SU-DHL-6 (cell line): ENCODE measurements around the gene DFFB.

Source experiments
- H2AFZ ChIP-seq: fragments of 200-600 bp; sonication (generic); 2 replicates; pipeline ENCODE4 v1.6.1; 2014; ENCODE audit warnings: low read depth, mild to moderate bottlenecking, moderate library complexity, mixed read lengths, antibody characterized with exemption, low read length; ENCODE audit not compliant: severe bottlenecking
- H3F3A ChIP-seq: fragments of 200-600 bp; shearing (Covaris generic); 2 replicates; pipeline ENCODE4 v1.6.0; 2016; ENCODE audit warnings: antibody characterized with exemption, mild to moderate bottlenecking; ENCODE audit not compliant: insufficient read depth
- H3K27ac ChIP-seq: fragments of 200-600 bp; sonication (generic); 2 replicates; pipeline ENCODE4 v1.5.1; 2016; ENCODE audit warnings: low read depth, mild to moderate bottlenecking, low read length, moderate library complexity, mixed read lengths
- H3K27me3 ChIP-seq: fragments of 200-600 bp; sonication (generic), shearing (Covaris generic); 2 replicates; pipeline ENCODE4 v1.6.0; 2014; ENCODE audit warnings: mild to moderate bottlenecking, low read length
- H3K36me3 ChIP-seq: fragments of 200-600 bp; sonication (generic); 2 replicates; pipeline ENCODE4 v1.6.1; 2014; ENCODE audit warnings: mild to moderate bottlenecking, low read length, mixed read lengths
- H3K4me2 ChIP-seq: fragments of 300-600, 200-600 bp; shearing (Covaris generic), sonication (generic); 2 replicates; pipeline ENCODE4 v1.6.0; 2014; ENCODE audit warnings: low read length, low read depth, mild to moderate bottlenecking; ENCODE audit not compliant: poor library complexity, severe bottlenecking
- H3K4me3 ChIP-seq: fragments of 200-600 bp; sonication (generic); 2 replicates; pipeline ENCODE4 v1.5.1; 2014; ENCODE audit warnings: antibody characterized with exemption, low read length, mild to moderate bottlenecking, mixed read lengths; ENCODE audit not compliant: insufficient read depth, poor library complexity, severe bottlenecking
- H3K79me2 ChIP-seq: fragments of 200-600 bp; sonication (generic); 2 replicates; pipeline ENCODE4 v1.6.1; 2014; ENCODE audit warnings: mild to moderate bottlenecking, low read length, moderate library complexity; ENCODE audit not compliant: insufficient read depth
- H3K9ac ChIP-seq: fragments of 200-600 bp; sonication (generic); 2 replicates; pipeline ENCODE4 v1.7.0; 2014; ENCODE audit warnings: mild to moderate bottlenecking, low read length
- H3K9me2 ChIP-seq: fragments of 200-600 bp; sonication (generic); replicated peaks from 2 replicates; pipeline ENCODE4 v1.6.1; 2014; ENCODE audit warnings: low read length; ENCODE audit not compliant: insufficient read depth
- H3K9me3 ChIP-seq: fragments of 200-600 bp; sonication (generic); 2 replicates; pipeline ENCODE4 v1.6.1; 2014; ENCODE audit warnings: low read length, mixed read lengths; ENCODE audit not compliant: insufficient read depth
- H4K20me1 ChIP-seq: fragments of 200-600 bp; sonication (generic); 2 replicates; pipeline ENCODE4 v1.6.1; 2014; ENCODE audit warnings: low read depth, mild to moderate bottlenecking, antibody characterized with exemption, low read length, moderate library complexity, mixed read lengths
- EZH2phosphoT487 ChIP-seq: fragments of 200-600 bp; sonication (generic), shearing (Covaris generic); conservative IDR thresholded peaks from 2 replicates; pipeline ENCODE4 v1.6.1; 2018; ENCODE audit warnings: mild to moderate bottlenecking, antibody characterized with exemption, low read length, moderate library complexity, mixed read lengths
- TF ChIP-seq, protein P1 (sequence below): fragments of 200-600 bp; sonication (generic); IDR thresholded peaks from one replicate; pipeline ENCODE4 v1.5.1; 2017; ENCODE audit warnings: antibody characterized with exemption, mild to moderate bottlenecking, low read length, moderate library complexity; ENCODE audit not compliant: insufficient read depth, poor library complexity, severe bottlenecking

Gene DFFB

DNA sequence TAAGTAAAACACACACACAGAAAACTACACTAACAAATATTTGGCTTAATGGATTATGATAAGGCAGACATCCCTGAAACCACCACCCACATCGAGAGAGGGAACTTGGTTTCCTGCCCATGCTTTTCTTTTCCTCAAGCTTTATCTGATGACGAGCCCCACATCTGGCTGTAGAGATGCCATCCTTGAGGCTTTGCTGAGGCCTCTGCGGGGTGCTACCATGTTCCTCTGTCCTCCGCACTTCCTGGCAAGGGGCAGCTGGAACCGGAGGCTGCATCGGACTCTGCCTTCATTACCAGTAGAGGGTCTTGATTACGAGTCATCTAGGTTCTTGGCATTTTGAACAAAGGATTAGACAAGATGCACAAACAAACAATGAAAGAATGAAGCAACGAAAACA is 64.5 kb downstream of the DFFB start:
- Histone ChIP-seq H3K27ac (no peak overlapping the region), H3F3A (no peaks in the 10 kb centered on the region), H3K36me3 (no peaks in the 10 kb centered on the region), H3K27me3 (no peaks in the 10 kb centered on the region), H4K20me1 (no peaks in the 10 kb centered on the region), H3K9ac (no peak overlapping the region), H3K79me2 (no peaks in the 10 kb centered on the region), H3K4me3 (no peak overlapping the region), H3K9me2 (no peaks in the 10 kb centered on the region), H3K9me3 (no peaks in the 10 kb centered on the region), H3K4me2 (no peak overlapping the region), H2AFZ (no peak overlapping the region)
- TF ChIP-seq, protein P1, sequence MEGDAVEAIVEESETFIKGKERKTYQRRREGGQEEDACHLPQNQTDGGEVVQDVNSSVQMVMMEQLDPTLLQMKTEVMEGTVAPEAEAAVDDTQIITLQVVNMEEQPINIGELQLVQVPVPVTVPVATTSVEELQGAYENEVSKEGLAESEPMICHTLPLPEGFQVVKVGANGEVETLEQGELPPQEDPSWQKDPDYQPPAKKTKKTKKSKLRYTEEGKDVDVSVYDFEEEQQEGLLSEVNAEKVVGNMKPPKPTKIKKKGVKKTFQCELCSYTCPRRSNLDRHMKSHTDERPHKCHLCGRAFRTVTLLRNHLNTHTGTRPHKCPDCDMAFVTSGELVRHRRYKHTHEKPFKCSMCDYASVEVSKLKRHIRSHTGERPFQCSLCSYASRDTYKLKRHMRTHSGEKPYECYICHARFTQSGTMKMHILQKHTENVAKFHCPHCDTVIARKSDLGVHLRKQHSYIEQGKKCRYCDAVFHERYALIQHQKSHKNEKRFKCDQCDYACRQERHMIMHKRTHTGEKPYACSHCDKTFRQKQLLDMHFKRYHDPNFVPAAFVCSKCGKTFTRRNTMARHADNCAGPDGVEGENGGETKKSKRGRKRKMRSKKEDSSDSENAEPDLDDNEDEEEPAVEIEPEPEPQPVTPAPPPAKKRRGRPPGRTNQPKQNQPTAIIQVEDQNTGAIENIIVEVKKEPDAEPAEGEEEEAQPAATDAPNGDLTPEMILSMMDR, result no peak
- TF ChIP-seq EZH2phosphoT487, result no peak

DNA sequence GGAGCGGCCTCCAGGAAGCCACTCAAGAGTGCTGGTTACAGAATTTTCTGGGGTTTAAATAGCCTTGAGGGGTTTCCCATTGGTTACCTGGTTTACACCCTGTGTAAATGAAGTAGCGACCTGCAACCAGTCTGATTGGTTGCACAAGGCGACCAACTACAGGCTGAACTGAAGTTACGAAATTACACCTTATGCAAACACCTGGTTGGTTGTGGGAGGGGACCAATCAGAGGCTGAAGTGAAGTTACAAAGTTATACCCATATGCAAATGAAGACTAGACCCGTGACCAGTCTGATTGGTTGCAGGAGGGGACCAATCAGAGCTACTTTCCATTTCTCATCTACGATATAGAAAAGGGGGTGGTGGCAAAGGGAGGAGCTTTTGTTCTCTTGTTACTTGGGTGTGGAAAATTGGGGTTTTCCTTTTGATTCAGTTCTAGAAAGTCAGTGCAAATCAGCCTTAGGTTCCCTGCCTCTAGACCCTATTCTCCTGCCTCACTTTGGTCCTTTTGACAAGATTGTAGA is 65.0 kb downstream of the DFFB start:
- no peaks in the 10 kb centered on the region for H3K27me3 ChIP-seq
- no peak overlapping the region for H2AFZ ChIP-seq
- H3K4me3 ChIP-seq, result no peak overlapping the region
- no peak overlapping the region for H3K27ac ChIP-seq
- H4K20me1 ChIP-seq, result no peaks in the 10 kb centered on the region
- H3K9me2 ChIP-seq, result no peaks in the 10 kb centered on the region
- no peak overlapping the region for H3K4me2 ChIP-seq
- H3K36me3 ChIP-seq, result no peaks in the 10 kb centered on the region
- no peaks in the 10 kb centered on the region for H3F3A ChIP-seq
- H3K79me2 ChIP-seq, result no peaks in the 10 kb centered on the region
- H3K9me3 ChIP-seq, result no peaks in the 10 kb centered on the region
- no peak overlapping the region for H3K9ac ChIP-seq
- TF ChIP-seq, protein P1, result no peak
- no peak for TF ChIP-seq EZH2phosphoT487

DNA sequence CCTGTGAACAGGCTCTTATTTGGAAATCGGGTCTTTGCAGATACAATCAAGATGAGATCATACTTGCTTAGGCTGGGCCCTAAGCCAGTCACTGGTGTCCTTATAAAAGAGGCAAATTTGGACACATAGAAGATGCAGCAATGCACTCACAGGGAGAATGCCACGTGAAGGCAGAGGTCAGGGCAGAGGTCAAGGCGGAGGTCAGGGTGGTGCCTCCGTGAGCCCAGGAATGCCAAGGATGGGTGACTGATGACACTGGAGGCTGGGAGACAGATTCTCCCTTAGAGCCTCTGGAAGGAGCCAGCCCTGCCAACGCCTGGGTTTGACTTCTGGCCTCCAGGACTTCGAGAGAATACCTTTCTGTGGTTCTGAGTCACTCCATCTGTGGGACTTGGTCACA is 65.6 kb downstream of the DFFB start:
- H3K27ac ChIP-seq, result no peak overlapping the region
- no peak overlapping the region for H2AFZ ChIP-seq
- no peak for TF ChIP-seq EZH2phosphoT487
- TF ChIP-seq, protein P1, result no peak
- H3K4me2 ChIP-seq, result no peak overlapping the region
- no peaks in the 10 kb centered on the region for H3K27me3 ChIP-seq
- no peaks in the 10 kb centered on the region for H4K20me1 ChIP-seq
- H3K9ac ChIP-seq, result no peak overlapping the region
- no peaks in the 10 kb centered on the region for H3K36me3 ChIP-seq
- H3K79me2 ChIP-seq, result no peaks in the 10 kb centered on the region
- H3K9me3 ChIP-seq, result no peaks in the 10 kb centered on the region
- no peaks in the 10 kb centered on the region for H3K9me2 ChIP-seq
- no peak overlapping the region for H3K4me3 ChIP-seq
- no peaks in the 10 kb centered on the region for H3F3A ChIP-seq
